OCI-LY7 (cell line): Measurements from ENCODE around the gene HOGA1. TPM values are rescaled to one million over a fixed set of nuclear protein-coding genes. Genes with fewer than 3 reads are reported as not detected.
A peak's percentile ranks its signal among the peaks of the same experiment; 100 is the strongest.

Experiments used
- Bru-seq: library from RNA; stranded (reverse); fragments of 400-500 nt; gene quantifications from one replicate; lab custom pipeline; 2021; lab: Mats Ljungman, UMichigan
- BruChase-seq, 2 experiments: library from RNA; stranded (reverse); fragments of 400-500 nt; gene quantifications; one replicate each; lab custom pipeline; 2021; lab: Mats Ljungman, UMichigan
- BruUV-seq: library from RNA; stranded (reverse); fragments of 400-500 nt; replicated peaks from 2 replicates; lab custom pipeline; 2021; lab: Mats Ljungman, UMichigan
- CTCF ChIA-PET: fragments of 300-600 bp; sonication (Branson Sonifier 250); formaldehyde crosslinking; loops from one replicate; lab custom pipeline; 2022; ENCODE audit warnings: antibody characterized with exemption; ENCODE audit not compliant: unreplicated experiment; lab: Charles Lee
- POLR2A ChIA-PET: fragments of 300-600 bp; sonication (Branson Sonifier 250); formaldehyde crosslinking; loops from one replicate; lab custom pipeline; 2022; ENCODE audit warnings: antibody characterized with exemption; lab: Charles Lee
- DNase-seq: peaks from one replicate; pipeline ENCODE4 v3.0.0-alpha.2; 2015; ENCODE audit warnings: low spot score
- H2AFZ ChIP-seq: fragments of 200-600 bp; sonication (generic), shearing (Covaris generic); 2 replicates; pipeline ENCODE4 v1.6.1; 2014; ENCODE audit warnings: mild to moderate bottlenecking, antibody characterized with exemption, low read length, moderate library complexity
- H3K27ac ChIP-seq: fragments of 200-600 bp; sonication (generic); 2 replicates; pipeline ENCODE4 v1.5.1; 2014; ENCODE audit warnings: mixed run types, low read depth, mild to moderate bottlenecking, moderate library complexity, low read length, inconsistent platforms; ENCODE audit not compliant: poor library complexity, severe bottlenecking
- H3K36me3 ChIP-seq: fragments of 200-600 bp; sonication (generic); 2 replicates; pipeline ENCODE4 v1.6.1; 2014; ENCODE audit warnings: mild to moderate bottlenecking, antibody characterized with exemption, low read length, moderate library complexity, mixed read lengths; ENCODE audit not compliant: insufficient read depth
- H3K4me1 ChIP-seq: fragments of 200-600 bp; sonication (generic); 2 replicates; pipeline ENCODE4 v1.5.1; 2014; ENCODE audit warnings: mild to moderate bottlenecking, low read length; ENCODE audit not compliant: insufficient read depth, poor library complexity, severe bottlenecking
- H3K4me2 ChIP-seq: fragments of 200-600 bp; sonication (generic); 2 replicates; pipeline ENCODE4 v1.6.1; 2014; ENCODE audit warnings: mild to moderate bottlenecking, low read length
- H3K4me3 ChIP-seq: fragments of 200-600 bp; sonication (generic); 2 replicates; pipeline ENCODE4 v1.5.1; 2014; ENCODE audit warnings: mild to moderate bottlenecking, low read depth, low read length; ENCODE audit not compliant: poor library complexity, severe bottlenecking
- H3K79me2 ChIP-seq: fragments of 200-600 bp; sonication (generic); 2 replicates; pipeline ENCODE4 v1.6.1; 2016; ENCODE audit warnings: low read depth, mild to moderate bottlenecking, low read length, moderate library complexity, mixed read lengths; ENCODE audit not compliant: insufficient read depth
- H3K9me2 ChIP-seq: fragments of 200-600 bp; sonication (generic); 2 replicates; pipeline ENCODE4 v1.6.1; 2016; ENCODE audit warnings: mild to moderate bottlenecking, low read length, mixed read lengths; ENCODE audit not compliant: insufficient read depth
- H3K9me3 ChIP-seq: fragments of 200-600 bp; sonication (generic); 2 replicates; pipeline ENCODE4 v1.6.1; 2014; ENCODE audit warnings: mild to moderate bottlenecking, mixed run types, low read length, mixed read lengths
- H4K20me1 ChIP-seq: fragments of 200-600 bp; sonication (generic); 2 replicates; pipeline ENCODE4 v1.6.1; 2014; ENCODE audit warnings: mild to moderate bottlenecking, antibody characterized with exemption, low read length, moderate library complexity, mixed read lengths; ENCODE audit not compliant: insufficient read depth
- CTCF ChIP-seq: fragments of 200-600 bp; sonication (generic); conservative IDR thresholded peaks from 2 replicates; pipeline ENCODE4 v1.5.1; 2014; ENCODE audit warnings: mild to moderate bottlenecking, antibody characterized with exemption, low read length, moderate library complexity, mixed read lengths
- EZH2phosphoT487 ChIP-seq: fragments of 200-600 bp; sonication (generic); IDR thresholded peaks from 2 replicates; pipeline ENCODE4 v1.6.1; 2018; ENCODE audit warnings: low read depth, borderline replicate concordance, mild to moderate bottlenecking, mixed run types, antibody characterized with exemption, low read length, moderate library complexity, mixed read lengths
- intact Hi-C: fragments of 100-400 bp; cut with micrococcal nuclease; formaldehyde crosslinking; loops from one replicate; pipeline ENCODE4 v1.10.0; 2022; ENCODE audit not compliant: unreplicated experiment
- long read RNA-seq: library from polyadenylated mRNA; stranded (forward); transcript quantifications from one replicate; pipeline ENCODE4 v2.0.0, GENCODE V29; 2022
- total RNA-seq, 2 experiments: library from RNA; depleted of rRNA in 1 of 2; stranded (reverse); fragments of >200 nt in 1 of 2; shearing (Covaris generic) in 1 of 2; gene quantifications; 2 replicates each; pipeline ENCODE4 v1.2.3, GENCODE V29; 2014 to 2022

HOGA1 gene
- total RNA-seq (2014; rRNA removed; shearing (Covaris generic)) (not detected in 2 replicates), total RNA-seq (2022) (0.25 TPM in 1 of 2 replicates, not detected in the other), Bru-seq, nascent RNA (not detected), BruChase-seq, experiment 1, labeled RNA remaining after a 6-hour chase (percentile 16 among the genes with signal in this experiment), BruChase-seq, experiment 2, labeled RNA remaining after a 2-hour chase (not detected)
- long read RNA-seq, partial matches to known transcripts = 0 of 1 reads
- long read RNA-seq, other reads (novel, unspliced or antisense) = 0 of 1 reads

- no peaks in the 10 kb centered on the region for H3K36me3 ChIP-seq
- no peak within 1 kb of the TSS for H3K27ac ChIP-seq
- DNase-seq = no peak
- no peak within 1 kb of the TSS for H2AFZ ChIP-seq
- no peaks in the 10 kb centered on the region for H3K4me1 ChIP-seq
- H4K20me1 ChIP-seq = no peaks in the 10 kb centered on the region
- TF ChIP-seq EZH2phosphoT487 = no peak
- ChIA-PET POLR2A (no interaction called here), CTCF (no interaction called here)
- H3K9me3 ChIP-seq = no peaks in the 10 kb centered on the region
- H3K4me3 ChIP-seq = no peak within 1 kb of the TSS
- no peaks in the 10 kb centered on the region for H3K79me2 ChIP-seq
- no TSS peak for BruUV-seq
- H3K4me2 ChIP-seq = no peak within 1 kb of the TSS
- no peaks in the 10 kb centered on the region for H3K9me2 ChIP-seq
- intact Hi-C loops = no loop called here
Measured at GRCh38 chr10:97584060-97584797, at the start of gene HOGA1. Gene HOGA1, plus strand, starts transcription at chr10:97584389. Its CDS starts 315 bp downstream, at chr10:97584704.

GRCh38 chr10:97534746-97535367 lies 49.3 kb upstream of the HOGA1 start:
- DNase-seq = peak; percentile 40
- H3K36me3 ChIP-seq = no peaks in the 10 kb centered on the region
- H4K20me1 ChIP-seq = no peaks in the 10 kb centered on the region
- intact Hi-C loops = loop anchor here (2.0 kb wide), 1 partner anchor 78 kb away; no protein-coding TSS in a partner anchor
- ChIA-PET CTCF (interaction anchor here (1.5 kb wide), 1 partner anchor 38 kb away, joined by 3 read pairs; the partner anchor contains the start of gene ANKRD2), POLR2A (interaction anchor here (0.5 to 0.8 kb wide), 2 partner anchors 11 to 170 kb away, joined by 3 to 4 read pairs; no protein-coding TSS in a partner anchor)
- H3K27ac ChIP-seq = no peak overlapping the region
- no peak overlapping the region for H2AFZ ChIP-seq
- H3K4me1 ChIP-seq = no peaks in the 10 kb centered on the region
- no peak overlapping the region for H3K4me2 ChIP-seq
- H3K9me3 ChIP-seq = no peaks in the 10 kb centered on the region
- H3K4me3 ChIP-seq = no peak overlapping the region
- H3K79me2 ChIP-seq = no peaks in the 10 kb centered on the region
- BruUV-seq = no TSS peak
- H3K9me2 ChIP-seq = no peaks in the 10 kb centered on the region
- TF ChIP-seq EZH2phosphoT487 = no peak
- peak; percentile 80 for TF ChIP-seq CTCF

- H3K27ac ChIP-seq = no peak overlapping the region
- H3K9me3 ChIP-seq = no peaks in the 10 kb centered on the region
- ChIA-PET POLR2A (interaction anchor here (0.7 to 1.0 kb wide), 3 partner anchors 10 to 75 kb away, joined by 3 to 6 read pairs (median 4); no protein-coding TSS in a partner anchor), CTCF (no interaction called here)
- no peaks in the 10 kb centered on the region for H4K20me1 ChIP-seq
- H3K9me2 ChIP-seq = no peaks in the 10 kb centered on the region
- no peak overlapping the region for H3K4me3 ChIP-seq
- DNase-seq = no peak
- H3K4me1 ChIP-seq = no peaks in the 10 kb centered on the region
- H2AFZ ChIP-seq = no peak overlapping the region
- H3K79me2 ChIP-seq = no peaks in the 10 kb centered on the region
- no peak overlapping the region for H3K4me2 ChIP-seq
- no peak for TF ChIP-seq CTCF
- no peak for TF ChIP-seq EZH2phosphoT487
- intact Hi-C loops = no loop called here
- no peaks in the 10 kb centered on the region for H3K36me3 ChIP-seq
- no TSS peak for BruUV-seq
Measured at GRCh38 chr10:97537186-97537869, 46.9 kb upstream of the HOGA1 start.
